Heart left ventricle (tissue), 13 donors: ENCODE measurements around the gene DHRS12.

Experiments
- CTCF ChIP-seq, 12 donors: fragments of 200-600 bp; sonication (generic) in 4 of 12; IDR thresholded peaks; one replicate each; pipeline versions ENCODE4 v1.5.0 to v1.8.0; 2018 to 2022; ENCODE audit warnings: antibody characterized with exemption in 12 of 12, mild to moderate bottlenecking in 5 of 12
- POLR2A ChIP-seq, 2 donors: fragments of 450-650 bp; IDR thresholded peaks; one replicate each; pipeline ENCODE4 v1.6.1; 2017; ENCODE audit warnings: antibody characterized with exemption in 2 of 2, mild to moderate bottlenecking in 2 of 2, moderate library complexity in 2 of 2
- donor health status: ischemic (EF 13 %, LVEDD 7.1; RV severe dilation, severe dysfunction).
- donor health status: DM: no; HTN: yes; CAD: no.
- donor health status: DM: no; HTN: no; CAD: no.
- donor health status: ischemic (EF 25% LVEDD 6.9; RV normal size, moderate dysfunction).
- donor health status: ischemic (EF 25% LVEDD 5.7; RV mildly dilated, moderate dysfunction).
- donor health status: ischemic (EF 35%, LVEDD 5.7; RV mildly dilated, moderate dysfunction).
- donor health status: nonischemic (EF 11% LVEDD 7.7; RV severe dilation, severe dysfunction).
- donor health status: DM: yes; HTN: yes; CAD: no.
- donor health status: PGD.
- donor health status: ischemic (EF 29% LVEDD 5.4; RV normal size, mild dysfunction).
- donor health status: nonischemic (EF 23%, LVEDD 6.1; RV moderate dilation, normal function).

GRCh38 chr13:51821606-51822005, 17.6 kb upstream of the DHRS12 start:
- TF ChIP-seq CTCF (IDR thresholded peaks at IDR 0.05) (no peak), POLR2A (IDR thresholded peaks at IDR 0.05) (no peak)
